Upper lobe of left lung (tissue), 4 donors: ENCODE data around the gene EXOC6.

Experiments
- EP300 ChIP-seq, 4 donors: sonication (generic); formaldehyde crosslinking; IDR thresholded peaks; one replicate each; pipeline ENCODE4 v1.5.1; 2017; ENCODE audit warnings: antibody characterized with exemption in 4 of 4, control low read depth in 2 of 4
- POLR2A ChIP-seq, 4 donors: fragments of 450-650 bp; IDR thresholded peaks; one replicate each; pipeline ENCODE4 v1.5.1; 2016 to 2017; ENCODE audit warnings: antibody characterized with exemption in 4 of 4, mild to moderate bottlenecking in 2 of 4
- TF ChIP-seq, protein P1 (sequence below), 6 experiments: fragments of 450-650 bp in 4 of 6; fragments of 200-600 bp in 2 of 6; sonication (generic) in 2 of 6; IDR thresholded peaks; one replicate each; pipeline ENCODE4 v1.5.1; 2016 to 2019; ENCODE audit warnings: antibody characterized with exemption in 6 of 6

DNA sequence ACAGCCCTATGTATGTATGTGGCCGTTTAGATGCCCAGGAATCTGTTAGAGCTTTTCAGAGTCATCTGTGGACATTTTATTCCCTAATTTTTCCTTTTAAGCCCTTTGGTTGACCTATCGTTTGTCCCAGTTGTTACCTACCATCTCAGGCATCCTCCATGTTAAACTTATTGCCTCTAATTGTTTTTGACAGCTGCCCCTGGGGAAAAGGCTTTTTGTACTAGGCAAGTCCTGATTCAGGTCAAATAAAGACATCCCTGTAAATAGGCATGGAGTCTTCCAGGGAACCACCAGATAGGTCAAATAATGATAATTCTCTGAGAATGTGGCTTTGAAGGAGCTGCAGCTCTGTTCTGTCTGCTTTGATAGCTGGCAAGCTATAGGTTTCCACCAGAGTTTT, 124.6 kb downstream of the EXOC6 start:
- TF ChIP-seq, protein P1, sequence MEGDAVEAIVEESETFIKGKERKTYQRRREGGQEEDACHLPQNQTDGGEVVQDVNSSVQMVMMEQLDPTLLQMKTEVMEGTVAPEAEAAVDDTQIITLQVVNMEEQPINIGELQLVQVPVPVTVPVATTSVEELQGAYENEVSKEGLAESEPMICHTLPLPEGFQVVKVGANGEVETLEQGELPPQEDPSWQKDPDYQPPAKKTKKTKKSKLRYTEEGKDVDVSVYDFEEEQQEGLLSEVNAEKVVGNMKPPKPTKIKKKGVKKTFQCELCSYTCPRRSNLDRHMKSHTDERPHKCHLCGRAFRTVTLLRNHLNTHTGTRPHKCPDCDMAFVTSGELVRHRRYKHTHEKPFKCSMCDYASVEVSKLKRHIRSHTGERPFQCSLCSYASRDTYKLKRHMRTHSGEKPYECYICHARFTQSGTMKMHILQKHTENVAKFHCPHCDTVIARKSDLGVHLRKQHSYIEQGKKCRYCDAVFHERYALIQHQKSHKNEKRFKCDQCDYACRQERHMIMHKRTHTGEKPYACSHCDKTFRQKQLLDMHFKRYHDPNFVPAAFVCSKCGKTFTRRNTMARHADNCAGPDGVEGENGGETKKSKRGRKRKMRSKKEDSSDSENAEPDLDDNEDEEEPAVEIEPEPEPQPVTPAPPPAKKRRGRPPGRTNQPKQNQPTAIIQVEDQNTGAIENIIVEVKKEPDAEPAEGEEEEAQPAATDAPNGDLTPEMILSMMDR (IDR thresholded peaks at IDR 0.05): no peak
- no peak for TF ChIP-seq POLR2A (IDR thresholded peaks at IDR 0.05)
- no peak for TF ChIP-seq EP300 (IDR thresholded peaks at IDR 0.05)
